ENCODE measurements around the gene GABBR2. TPM values are rescaled to one million over a fixed set of nuclear protein-coding genes. Genes with fewer than 3 reads are reported as not detected.

GABBR2 gene
- total and polyA plus RNA-seq, 2 donors (not counting 1 experiment from before 2014, with no cell fraction given): 0.03 TPM; not detected in 1

- Histone ChIP-seq H3K79me2 (ENCODE audit: control insufficient read depth, insufficient read depth, low read length) (no peaks in the 10 kb centered on the region), H3K4me1 (ENCODE audit: control insufficient read depth in 2 of 2, insufficient read depth in 2 of 2, low read length in 2 of 2) (no peaks in the 10 kb centered on the region), H3K9ac (ENCODE audit: low read length) (no peak overlapping the region), H3K36me3 (replicated peaks in 1 of 2; ENCODE audit: control extremely low read depth in 1 of 2, control insufficient read depth in 1 of 2, extremely low read depth in 1 of 2, insufficient read depth in 2 of 2, low read length in 1 of 2) (peaks cover 0 to 4% of the 10 kb centered on the region in 2 experiments), H3K27me3 (replicated peaks in 1 of 4; ENCODE audit: control extremely low read depth in 1 of 4, control insufficient read depth in 3 of 4, insufficient read depth in 4 of 4, low read length in 3 of 4) (no peaks in the 10 kb centered on the region), H3K27ac (ENCODE audit: low read length in 2 of 2) (no peak overlapping the region), H4K20me1 (ENCODE audit: control insufficient read depth, insufficient read depth, low read length, poor library complexity, severe bottlenecking) (no peaks in the 10 kb centered on the region), H3K4me2 (replicated peaks; ENCODE audit: low read depth, low read length, poor library complexity, severe bottlenecking) (no peak overlapping the region), H2AFZ (ENCODE audit: insufficient read depth, low read depth, low read length, poor library complexity, severe bottlenecking) (no peak overlapping the region), H3K4me3 (ENCODE audit: control extremely low read depth in 1 of 5, extremely low read depth in 1 of 5, insufficient read depth in 1 of 5, low read depth in 2 of 5, low read length in 4 of 5) (no peak overlapping the region), H3K9me3 (ENCODE audit: control extremely low read depth in 1 of 3, control insufficient read depth in 2 of 3, insufficient read depth in 1 of 3, low read length in 2 of 3) (no peaks in the 10 kb centered on the region)
- no peaks in the 10 kb centered on the region for H3K9me3 Mint-ChIP-seq (ENCODE audit: insufficient read depth)
- ChIA-PET POLR2A (no interaction called here), CTCF (interaction anchor here (1.2 kb wide), 1 partner anchor 35 kb away, joined by 4 read pairs; no protein-coding TSS in a partner anchor)
- no peak overlapping the region for H3K27ac Mint-ChIP-seq
- WGBS (ENCODE audit: insufficient coverage): 97% methylated on average over 3 of the region's 3 CpGs
- intact Hi-C loops (cut with micrococcal nuclease): no loop called here
- TF ChIP-seq EZH2 (IDR thresholded peaks at IDR 0.05; ENCODE audit: borderline replicate concordance, insufficient read depth, low read depth, low read length, poor library complexity, severe bottlenecking): no peak
- TF ChIP-seq, protein P1, sequence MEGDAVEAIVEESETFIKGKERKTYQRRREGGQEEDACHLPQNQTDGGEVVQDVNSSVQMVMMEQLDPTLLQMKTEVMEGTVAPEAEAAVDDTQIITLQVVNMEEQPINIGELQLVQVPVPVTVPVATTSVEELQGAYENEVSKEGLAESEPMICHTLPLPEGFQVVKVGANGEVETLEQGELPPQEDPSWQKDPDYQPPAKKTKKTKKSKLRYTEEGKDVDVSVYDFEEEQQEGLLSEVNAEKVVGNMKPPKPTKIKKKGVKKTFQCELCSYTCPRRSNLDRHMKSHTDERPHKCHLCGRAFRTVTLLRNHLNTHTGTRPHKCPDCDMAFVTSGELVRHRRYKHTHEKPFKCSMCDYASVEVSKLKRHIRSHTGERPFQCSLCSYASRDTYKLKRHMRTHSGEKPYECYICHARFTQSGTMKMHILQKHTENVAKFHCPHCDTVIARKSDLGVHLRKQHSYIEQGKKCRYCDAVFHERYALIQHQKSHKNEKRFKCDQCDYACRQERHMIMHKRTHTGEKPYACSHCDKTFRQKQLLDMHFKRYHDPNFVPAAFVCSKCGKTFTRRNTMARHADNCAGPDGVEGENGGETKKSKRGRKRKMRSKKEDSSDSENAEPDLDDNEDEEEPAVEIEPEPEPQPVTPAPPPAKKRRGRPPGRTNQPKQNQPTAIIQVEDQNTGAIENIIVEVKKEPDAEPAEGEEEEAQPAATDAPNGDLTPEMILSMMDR (IDR thresholded peaks at IDR 0.05): no peak
- no peak overlapping the region for H3K4me3 Mint-ChIP-seq
- H3K27me3 Mint-ChIP-seq: no peaks in the 10 kb centered on the region
- DNase-seq (no peak), ATAC-seq (ENCODE audit: low read depth) (no peak)
- H3K4me1 Mint-ChIP-seq: no peaks in the 10 kb centered on the region
Measured at GRCh38 chr9:98240475-98240874, 468.3 kb downstream of the GABBR2 start.

Other genes starting within 250 kb of the GABBR2 start
- 15.1 and 16.1 TPM in 2 replicates for gene ANKS6, start 87.6 kb upstream of the GABBR2 start, total RNA-seq
- 9.8 and 11.4 TPM in 2 replicates for gene ANKS6, start 87.6 kb upstream of the GABBR2 start, polyA plus RNA-seq
- gene GALNT12, start 98.7 kb upstream of the GABBR2 start, total RNA-seq: 4.4 and 4.5 TPM in 2 replicates
- gene GALNT12, start 98.7 kb upstream of the GABBR2 start, polyA plus RNA-seq: 2.7 and 3.2 TPM in 2 replicates
- gene COL15A1, start 235.0 kb upstream of the GABBR2 start, total RNA-seq: not detected in 2 replicates
- not detected in 2 replicates for gene COL15A1, start 235.0 kb upstream of the GABBR2 start, polyA plus RNA-seq

Measured in B cell (primary cell).